IMR-90 (cell line): ENCODE data around the gene MCMBP. TPM values are rescaled to one million over a fixed set of nuclear protein-coding genes. Genes with fewer than 3 reads are reported as not detected.
"Not testable (repeated sequence)": the region's sequence is repeated elsewhere in the genome, so short reads cannot be mapped to it uniquely, and the experiment has no call there.

Experiments
- ATAC-seq: fragments of 200-7000 bp; cut with Tn5 transposase; 2 replicates; pipeline ENCODE4 v1.9.1; 2020; ENCODE audit warnings: low read depth, mild to moderate bottlenecking, moderate library complexity
- BruUV-seq: library from RNA; stranded (reverse); fragments of 400-500 nt; replicated peaks from 2 replicates; lab custom pipeline; 2021; lab: Mats Ljungman, UMichigan
- CTCF ChIA-PET: fragments of 300-600 bp; formaldehyde crosslinking; extraction: SDS; loops from one replicate; lab custom pipeline; 2021; ENCODE audit warnings: antibody characterized with exemption; lab: Yijun Ruan, JAX
- POLR2A ChIA-PET: fragments of 300-600 bp; sonication (Branson Sonifier 250); formaldehyde crosslinking; loops from one replicate; lab custom pipeline; 2022; ENCODE audit warnings: antibody characterized with exemption; ENCODE audit not compliant: unreplicated experiment; lab: Charles Lee
- DNase-seq: peaks from one replicate; pipeline ENCODE4 v3.0.0; 2013
- H2AFZ ChIP-seq: replicated peaks from 2 replicates; pipeline ENCODE3; 2013; ENCODE audit warnings: low read length, mild to moderate bottlenecking; ENCODE audit not compliant: poor library complexity
- H2AK5ac ChIP-seq: 2 replicates; pipeline ENCODE4 v1.6.1; 2013; ENCODE audit warnings: low read depth, low read length, inconsistent platforms
- H2AK9ac ChIP-seq: replicated peaks from 2 replicates; pipeline ENCODE3; 2013; ENCODE audit warnings: mild to moderate bottlenecking, low read depth, low read length, moderate library complexity; ENCODE audit not compliant: poor library complexity
- H2BK120ac ChIP-seq: 2 replicates; pipeline ENCODE4 v1.6.1; 2013; ENCODE audit warnings: low read depth, low read length, inconsistent platforms
- H2BK15ac ChIP-seq: 3 replicates; pipeline ENCODE4 v1.6.1; 2013; ENCODE audit warnings: low read depth, low read length, inconsistent platforms
- H2BK20ac ChIP-seq: 2 replicates; pipeline ENCODE4 v1.6.1; 2013; ENCODE audit warnings: low read depth, mild to moderate bottlenecking, inconsistent platforms, low read length, moderate library complexity
- H2BK5ac ChIP-seq: 2 replicates; pipeline ENCODE4 v1.6.1; 2013; ENCODE audit warnings: mild to moderate bottlenecking, low read depth, low read length, inconsistent platforms; ENCODE audit not compliant: poor library complexity, severe bottlenecking
- H3K14ac ChIP-seq: replicated peaks from 2 replicates; pipeline ENCODE4 v1.6.1; 2013; ENCODE audit warnings: low read depth, low read length, inconsistent platforms
- H3K18ac ChIP-seq: 2 replicates; pipeline ENCODE4 v1.6.1; 2013; ENCODE audit warnings: low read depth, low read length, control low read depth
- H3K23ac ChIP-seq: 2 replicates; pipeline ENCODE4 v1.6.1; 2013; ENCODE audit warnings: low read depth, low read length, inconsistent platforms
- H3K27ac ChIP-seq: 2 replicates; pipeline ENCODE4 v1.5.1; 2013; ENCODE audit warnings: mild to moderate bottlenecking, control low read depth, low read length; ENCODE audit not compliant: insufficient read depth
- H3K27me3 ChIP-seq: 2 replicates; pipeline ENCODE4 v1.6.1; 2013; ENCODE audit warnings: low read length; ENCODE audit not compliant: control insufficient read depth, insufficient read depth
- H3K36me3 ChIP-seq: 2 replicates; pipeline ENCODE4 v1.6.1; 2013; ENCODE audit warnings: low read length, mixed read lengths; ENCODE audit not compliant: control insufficient read depth, insufficient read depth
- H3K4ac ChIP-seq: 2 replicates; pipeline ENCODE4 v1.6.1; 2013; ENCODE audit warnings: low read depth, low read length, inconsistent platforms
- H3K4me1 ChIP-seq: 2 replicates; pipeline ENCODE4 v1.6.1; 2013; ENCODE audit warnings: low read length, mixed read lengths; ENCODE audit not compliant: control insufficient read depth, insufficient read depth
- H3K4me2 ChIP-seq: 2 replicates; pipeline ENCODE4 v1.6.1; 2013; ENCODE audit warnings: low read depth, mild to moderate bottlenecking, control low read depth, low read length, moderate library complexity
- H3K4me3 ChIP-seq: 2 replicates; pipeline ENCODE4 v1.5.1; 2013; ENCODE audit warnings: low read depth, mild to moderate bottlenecking, control low read depth, low read length, moderate library complexity; ENCODE audit not compliant: insufficient read depth
- H3K56ac ChIP-seq: 2 replicates; pipeline ENCODE4 v1.6.1; 2013; ENCODE audit warnings: low read length, inconsistent platforms; ENCODE audit not compliant: insufficient read depth; ENCODE audit errors: extremely low read depth
- H3K79me1 ChIP-seq, 2 experiments: 2 replicates each; pipeline ENCODE4 v1.6.1; 2013; ENCODE audit warnings: low read length in 2 of 2, inconsistent platforms in 1 of 2, low read depth in 1 of 2
- H3K9ac ChIP-seq: 2 replicates; pipeline ENCODE4 v1.6.1; 2013; ENCODE audit warnings: low read depth, low read length, control low read depth
- H3K9me1 ChIP-seq: 2 replicates; pipeline ENCODE4 v1.6.1; 2013; ENCODE audit warnings: low read length, inconsistent platforms; ENCODE audit not compliant: insufficient read depth
- H3K9me3 ChIP-seq: 2 replicates; pipeline ENCODE4 v1.6.1; 2013; ENCODE audit warnings: low read length; ENCODE audit not compliant: control insufficient read depth, insufficient read depth
- H4K20me1 ChIP-seq: 2 replicates; pipeline ENCODE4 v1.6.1; 2013; ENCODE audit warnings: low read length, inconsistent platforms; ENCODE audit not compliant: insufficient read depth
- H4K5ac ChIP-seq: 2 replicates; pipeline ENCODE4 v1.6.1; 2013; ENCODE audit warnings: mild to moderate bottlenecking, low read depth, low read length, control low read depth
- H4K8ac ChIP-seq, 2 experiments: 2 replicates each; pipeline ENCODE4 v1.6.1; 2013; ENCODE audit warnings: low read depth in 2 of 2, low read length in 2 of 2, control low read depth in 1 of 2, inconsistent platforms in 1 of 2
- H4K91ac ChIP-seq: 2 replicates; pipeline ENCODE4 v1.6.1; 2013; ENCODE audit warnings: low read depth, low read length, inconsistent platforms; ENCODE audit not compliant: insufficient read depth
- CEBPB ChIP-seq: IDR thresholded peaks from 2 replicates; pipeline ENCODE4 v1.6.1; 2012; ENCODE audit warnings: low read depth, low read length, improper control_type of control experiment
- WGBS, 2 experiments: methylation state at CpG; one replicate each; pipeline versions ENCODE4 v1.1.5 to v1.1.7; 2013; ENCODE audit warnings: missing lambda C conversion rate in 2 of 2; ENCODE audit not compliant: insufficient read length in 1 of 2; ENCODE audit errors: extremely low coverage in 2 of 2; 5-methylcytosine and 5-hydroxymethylcytosine counted together
- dilution Hi-C: fragments of 300-500 bp; cut with HindIII; formaldehyde crosslinking; loops from one replicate; pipeline ENCODE4 v1.14.3; 2018; ENCODE audit warnings: low sequenced_read_pairs; ENCODE audit not compliant: unreplicated experiment
- in situ Hi-C: fragments of 300-500 bp; cut with MboI; formaldehyde crosslinking; loops from 3 replicates; pipeline ENCODE4 v1.14.3; 2019; ENCODE audit warnings: low sequenced_read_pairs, inconsistent platforms, mixed read lengths
- intact Hi-C: fragments of 100-400 bp; cut with micrococcal nuclease; formaldehyde crosslinking; loops from 2 replicates; pipeline ENCODE4 v1.10.0; 2022
- polyA plus RNA-seq, 3 experiments: library from polyadenylated mRNA; depleted of rRNA; stranded (reverse); fragments of >200 nt; gene quantifications; 2 replicates each; pipeline ENCODE4 v1.2.3, GENCODE V29; 2012; ENCODE audit warnings: low replicate concordance in 1 of 3
- total RNA-seq: library from RNA; depleted of rRNA; stranded (reverse); fragments of >200 nt; gene quantifications from 2 replicates; pipeline ENCODE4 v1.2.3, GENCODE V29; 2012

Gene MCMBP
- total and polyA plus RNA-seq, 2 of the 4 experiments (the other 2 are of a cell fraction) = 39.0 to 59.9 TPM

DNA sequence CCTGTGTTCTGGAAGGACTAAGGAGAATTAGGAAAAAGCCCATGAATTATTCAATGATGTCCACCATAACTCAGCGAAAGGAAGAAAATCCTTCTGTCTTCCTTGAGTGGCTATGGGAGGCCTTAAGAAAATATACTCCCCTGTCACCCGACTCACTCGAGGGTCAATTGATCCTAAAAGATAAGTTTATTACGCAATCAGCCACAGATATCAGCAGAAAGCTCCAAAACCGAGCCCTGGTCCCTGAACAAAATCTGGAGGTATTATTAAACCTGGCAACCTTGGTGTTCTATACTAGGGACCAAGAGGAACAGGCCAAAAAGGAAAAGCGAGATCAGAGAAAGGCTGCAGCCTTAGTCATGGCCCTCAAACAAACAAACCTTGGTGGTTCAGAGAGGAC is 13.4 kb upstream of the MCMBP start:
- ATAC-seq, H2BK15ac ChIP-seq, H3K4me1 ChIP-seq, H2AK9ac ChIP-seq, H3K4ac ChIP-seq, H3K9ac ChIP-seq, CTCF ChIA-PET, H3K23ac ChIP-seq, H3K9me1 ChIP-seq, H2BK20ac ChIP-seq, H3K27ac ChIP-seq, H4K20me1 ChIP-seq, H3K36me3 ChIP-seq, DNase-seq, H2AK5ac ChIP-seq, POLR2A ChIA-PET, H3K4me2 ChIP-seq, H3K56ac ChIP-seq, H3K27me3 ChIP-seq, in situ Hi-C loops, dilution Hi-C loops, H3K18ac ChIP-seq, H4K8ac ChIP-seq, H2BK120ac ChIP-seq, intact Hi-C loops, H3K14ac ChIP-seq, H2AFZ ChIP-seq, BruUV-seq, H3K9me3 ChIP-seq, H2BK5ac ChIP-seq, H4K5ac ChIP-seq, H3K79me1 ChIP-seq, H4K91ac ChIP-seq, H3K4me3 ChIP-seq: not testable (repeated sequence)
- TF ChIP-seq CEBPB = peak; percentile 61
- 78% methylated on average over 3 of the region's 6 CpGs; no CpG with 5 or more reads in 1 of the 2 experiments for WGBS, 2 experiments

DNA sequence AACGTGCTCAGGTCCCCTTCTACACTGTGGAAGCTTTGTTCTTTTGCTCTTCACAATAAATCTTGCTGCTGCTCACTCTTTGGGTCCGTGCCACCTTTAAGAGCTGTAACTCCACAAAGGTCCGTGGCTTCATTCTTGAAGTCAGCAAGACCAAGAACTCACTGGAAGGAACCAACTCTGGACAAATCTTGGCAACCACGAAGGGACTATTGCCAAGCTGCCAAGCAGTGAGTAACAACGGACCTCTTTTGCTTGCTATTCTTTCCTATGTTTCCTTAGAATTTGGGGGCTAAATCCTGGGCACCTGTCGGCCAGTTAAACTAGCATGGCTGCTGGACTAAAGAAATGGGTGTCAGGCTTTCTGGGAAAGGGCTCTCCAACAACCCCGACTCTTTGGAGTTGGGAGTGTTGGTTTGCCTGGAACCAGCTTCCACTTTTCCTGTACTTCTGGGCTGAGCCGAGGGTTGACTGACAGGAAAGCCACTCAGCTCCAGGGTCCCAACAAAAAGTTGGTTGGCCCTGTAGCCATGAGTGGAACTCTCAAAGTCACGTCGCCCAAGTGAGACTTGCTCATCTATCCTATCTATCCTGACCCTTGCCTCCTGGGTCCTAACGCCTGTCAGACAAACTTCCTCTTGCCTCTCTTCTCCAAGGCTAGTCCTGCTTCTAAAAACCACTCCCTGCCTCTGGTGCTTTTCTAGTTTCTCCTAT is 11.4 kb upstream of the MCMBP start:
- H3K4me2 ChIP-seq, H3K56ac ChIP-seq, dilution Hi-C loops, H3K27me3 ChIP-seq, H2AK9ac ChIP-seq, H3K4me3 ChIP-seq, H3K23ac ChIP-seq, H3K27ac ChIP-seq, H2AK5ac ChIP-seq, H4K91ac ChIP-seq, H3K18ac ChIP-seq, H4K20me1 ChIP-seq, BruUV-seq, ATAC-seq, POLR2A ChIA-PET, H4K5ac ChIP-seq, H3K9me1 ChIP-seq, CTCF ChIA-PET, H3K4ac ChIP-seq, H2BK20ac ChIP-seq, H3K4me1 ChIP-seq, H2BK120ac ChIP-seq, H3K9ac ChIP-seq, in situ Hi-C loops, H2BK15ac ChIP-seq, H2AFZ ChIP-seq, H3K9me3 ChIP-seq, DNase-seq, H3K79me1 ChIP-seq, H3K36me3 ChIP-seq, intact Hi-C loops, H3K14ac ChIP-seq, H4K8ac ChIP-seq, H2BK5ac ChIP-seq: not testable (repeated sequence)
- WGBS, 2 experiments = 92% methylated on average over 4 of the region's 11 CpGs; no CpG with 5 or more reads in 1 of the 2 experiments
